Ishikawa (cell line): ENCODE measurements around the gene CLTC.

Experiments
- CEBPB ChIP-seq: IDR thresholded peaks from 2 replicates; pipeline ENCODE4 v1.6.1; 2012
- CREB1 ChIP-seq: IDR thresholded peaks from 2 replicates; pipeline ENCODE4 v1.6.1; 2012; ENCODE audit warnings: low read depth
- EGR1 ChIP-seq: IDR thresholded peaks from 2 replicates; pipeline ENCODE4 v1.6.1; 2012
- EP300 ChIP-seq: IDR thresholded peaks from 2 replicates; pipeline ENCODE4 v1.6.1; 2012; ENCODE audit warnings: borderline replicate concordance
- FOXM1 ChIP-seq: IDR thresholded peaks from 2 replicates; pipeline ENCODE4 v1.6.1; 2012; ENCODE audit warnings: low read depth, borderline replicate concordance
- NFIC ChIP-seq: IDR thresholded peaks from 2 replicates; pipeline ENCODE4 v1.6.1; 2012
- RAD21 ChIP-seq: IDR thresholded peaks from 2 replicates; pipeline ENCODE4 v1.6.1; 2012; ENCODE audit warnings: low read depth
- TAF1 ChIP-seq: IDR thresholded peaks from 2 replicates; pipeline ENCODE4 v1.6.1; 2012; ENCODE audit warnings: low read depth, mild to moderate bottlenecking
- TCF12 ChIP-seq: IDR thresholded peaks from 2 replicates; pipeline ENCODE4 v1.6.1; 2012; ENCODE audit warnings: low read depth
- TEAD4 ChIP-seq: IDR thresholded peaks from 2 replicates; pipeline ENCODE4 v1.6.1; 2012
- YY1 ChIP-seq: IDR thresholded peaks from 2 replicates; pipeline ENCODE4 v1.6.1; 2012; ENCODE audit warnings: low read depth
- ZBTB7A ChIP-seq: IDR thresholded peaks from 2 replicates; pipeline ENCODE4 v1.6.1; 2012; ENCODE audit warnings: low read depth
- TF ChIP-seq, protein P1 (sequence below): IDR thresholded peaks from 2 replicates; pipeline ENCODE4 v1.6.1; 2012; ENCODE audit warnings: low read depth, mild to moderate bottlenecking
- TF ChIP-seq, protein P2 (sequence below): IDR thresholded peaks from 2 replicates; pipeline ENCODE4 v1.6.1; 2012
- TF ChIP-seq, protein P3 (sequence below): IDR thresholded peaks from 2 replicates; pipeline ENCODE4 v1.6.1; 2012

The CLTC gene

DNA sequence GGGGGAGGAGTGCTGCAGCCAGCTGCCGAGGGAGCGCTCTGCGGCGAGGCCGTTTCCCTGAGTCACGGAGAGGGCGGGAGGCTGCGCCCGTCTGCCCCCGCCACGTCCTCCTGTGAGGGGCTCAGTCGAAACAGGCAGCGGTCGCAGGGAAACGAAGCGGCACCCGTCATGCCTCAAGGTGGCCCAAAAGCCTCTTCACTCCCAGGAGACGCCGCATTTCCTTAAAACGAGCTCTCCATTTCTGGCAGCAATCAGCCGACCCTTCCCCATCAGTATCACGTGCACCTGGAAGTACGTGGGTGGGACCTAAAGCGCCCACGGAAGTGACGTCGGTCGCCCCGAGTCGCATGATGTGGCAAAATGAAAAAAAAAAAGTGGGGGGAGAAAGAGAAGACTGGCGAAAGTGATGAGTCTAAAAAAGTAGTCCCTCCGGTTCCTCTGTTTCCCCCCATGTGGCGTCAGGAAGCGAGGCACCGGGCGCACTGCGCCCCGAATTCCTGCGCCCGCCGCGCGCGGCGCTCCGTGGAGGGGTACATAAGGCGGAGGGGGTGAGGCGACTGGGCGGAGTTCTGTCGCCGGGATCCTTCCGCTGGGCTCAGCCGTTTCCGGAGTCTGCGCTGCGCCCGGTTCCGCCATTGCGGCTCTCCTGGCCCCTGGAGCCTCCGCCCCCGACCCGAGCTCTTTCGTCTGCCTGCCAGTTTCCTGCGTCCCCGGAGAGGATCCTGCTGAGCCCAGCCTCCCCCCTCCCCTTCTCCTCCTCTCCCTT is at the start of gene CLTC:
CLTC (plus strand) TSS at position 598 of the 766 bp plus-strand sequence. CDS start 237 bp downstream, outside the sequence.
- TF ChIP-seq, protein P1, sequence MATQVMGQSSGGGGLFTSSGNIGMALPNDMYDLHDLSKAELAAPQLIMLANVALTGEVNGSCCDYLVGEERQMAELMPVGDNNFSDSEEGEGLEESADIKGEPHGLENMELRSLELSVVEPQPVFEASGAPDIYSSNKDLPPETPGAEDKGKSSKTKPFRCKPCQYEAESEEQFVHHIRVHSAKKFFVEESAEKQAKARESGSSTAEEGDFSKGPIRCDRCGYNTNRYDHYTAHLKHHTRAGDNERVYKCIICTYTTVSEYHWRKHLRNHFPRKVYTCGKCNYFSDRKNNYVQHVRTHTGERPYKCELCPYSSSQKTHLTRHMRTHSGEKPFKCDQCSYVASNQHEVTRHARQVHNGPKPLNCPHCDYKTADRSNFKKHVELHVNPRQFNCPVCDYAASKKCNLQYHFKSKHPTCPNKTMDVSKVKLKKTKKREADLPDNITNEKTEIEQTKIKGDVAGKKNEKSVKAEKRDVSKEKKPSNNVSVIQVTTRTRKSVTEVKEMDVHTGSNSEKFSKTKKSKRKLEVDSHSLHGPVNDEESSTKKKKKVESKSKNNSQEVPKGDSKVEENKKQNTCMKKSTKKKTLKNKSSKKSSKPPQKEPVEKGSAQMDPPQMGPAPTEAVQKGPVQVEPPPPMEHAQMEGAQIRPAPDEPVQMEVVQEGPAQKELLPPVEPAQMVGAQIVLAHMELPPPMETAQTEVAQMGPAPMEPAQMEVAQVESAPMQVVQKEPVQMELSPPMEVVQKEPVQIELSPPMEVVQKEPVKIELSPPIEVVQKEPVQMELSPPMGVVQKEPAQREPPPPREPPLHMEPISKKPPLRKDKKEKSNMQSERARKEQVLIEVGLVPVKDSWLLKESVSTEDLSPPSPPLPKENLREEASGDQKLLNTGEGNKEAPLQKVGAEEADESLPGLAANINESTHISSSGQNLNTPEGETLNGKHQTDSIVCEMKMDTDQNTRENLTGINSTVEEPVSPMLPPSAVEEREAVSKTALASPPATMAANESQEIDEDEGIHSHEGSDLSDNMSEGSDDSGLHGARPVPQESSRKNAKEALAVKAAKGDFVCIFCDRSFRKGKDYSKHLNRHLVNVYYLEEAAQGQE, result no peak
- TF ChIP-seq NFIC, result peak; percentile 30
- TF ChIP-seq, protein P2, sequence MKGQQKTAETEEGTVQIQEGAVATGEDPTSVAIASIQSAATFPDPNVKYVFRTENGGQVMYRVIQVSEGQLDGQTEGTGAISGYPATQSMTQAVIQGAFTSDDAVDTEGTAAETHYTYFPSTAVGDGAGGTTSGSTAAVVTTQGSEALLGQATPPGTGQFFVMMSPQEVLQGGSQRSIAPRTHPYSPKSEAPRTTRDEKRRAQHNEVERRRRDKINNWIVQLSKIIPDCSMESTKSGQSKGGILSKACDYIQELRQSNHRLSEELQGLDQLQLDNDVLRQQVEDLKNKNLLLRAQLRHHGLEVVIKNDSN, result peak; percentile 93
- peak; percentile 12; the same call in 1 of the 2 replicates for TF ChIP-seq CEBPB
- peak; percentile 87 for TF ChIP-seq CREB1
- TF ChIP-seq FOXM1, result peak; percentile 54; the same call in 1 of the 2 replicates
- peak; percentile 90 for TF ChIP-seq YY1
- peak; percentile 76 for TF ChIP-seq TEAD4
- TF ChIP-seq ZBTB7A, result peak; percentile 40; the same call in 1 of the 2 replicates
- TF ChIP-seq, protein P3, sequence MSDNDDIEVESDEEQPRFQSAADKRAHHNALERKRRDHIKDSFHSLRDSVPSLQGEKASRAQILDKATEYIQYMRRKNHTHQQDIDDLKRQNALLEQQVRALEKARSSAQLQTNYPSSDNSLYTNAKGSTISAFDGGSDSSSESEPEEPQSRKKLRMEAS, result peak; percentile 87
- no peak for TF ChIP-seq RAD21
- TF ChIP-seq EP300, result peak; percentile 42; the same call in 1 of the 2 replicates
- peak; percentile 48 for TF ChIP-seq EGR1
- peak; percentile 51 for TF ChIP-seq TCF12
- TF ChIP-seq TAF1, result peak; percentile 97

DNA sequence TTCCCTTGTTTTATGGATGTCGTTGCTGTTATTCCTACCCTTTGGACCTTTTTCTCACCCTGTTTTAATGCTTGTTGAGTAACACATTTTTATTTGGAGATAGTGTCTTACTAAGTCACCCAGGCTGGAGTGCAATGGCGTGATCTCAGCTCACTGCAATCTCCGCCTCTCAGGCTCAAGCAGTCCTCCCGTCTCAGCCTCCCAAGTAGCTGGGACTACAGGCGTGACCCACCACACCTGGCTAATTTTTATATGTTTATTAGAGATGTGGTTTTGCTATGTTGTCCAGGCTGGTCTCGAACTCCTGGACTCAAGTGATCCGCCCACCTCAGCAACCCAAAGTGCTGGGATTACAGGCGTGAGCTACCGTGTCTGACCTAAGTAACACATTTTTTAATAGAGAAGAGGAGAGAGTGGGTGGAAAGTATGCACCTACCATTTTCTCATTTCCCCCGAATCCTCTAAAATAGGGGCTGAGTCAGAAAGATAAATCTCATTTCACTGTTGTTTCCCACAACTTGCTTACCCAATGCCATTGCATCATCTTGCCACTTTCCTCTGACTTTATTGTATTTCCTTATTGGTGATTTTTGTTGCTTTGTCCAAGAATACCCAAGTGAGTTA is 47.3 kb upstream of the CLTC start:
- no peak for TF ChIP-seq ZBTB7A

DNA sequence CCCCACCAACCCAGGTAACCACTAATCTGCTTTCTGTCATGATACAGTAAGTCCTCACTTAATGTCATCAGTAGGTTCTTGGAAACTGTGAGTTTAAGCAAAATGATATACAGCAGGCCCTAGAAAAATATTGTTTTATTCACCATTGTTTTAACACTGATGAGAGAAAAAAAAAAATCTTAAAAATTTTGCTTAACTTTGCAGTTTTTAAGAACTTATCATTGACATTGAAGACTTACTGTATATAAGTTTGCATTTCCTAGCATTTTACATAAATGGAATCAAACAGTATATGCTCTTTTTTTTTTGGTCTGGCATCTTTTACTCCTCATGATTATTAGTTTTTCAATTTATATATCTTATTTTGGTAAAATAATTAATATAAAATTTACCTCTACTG is 19.5 kb upstream of the CLTC start:
- TF ChIP-seq TCF12, result no peak
- TF ChIP-seq, protein P2, result no peak
- TF ChIP-seq, protein P1, result no peak
- no peak for TF ChIP-seq CEBPB
- TF ChIP-seq RAD21, result no peak
- TF ChIP-seq, protein P3, result no peak
- no peak for TF ChIP-seq FOXM1
- no peak for TF ChIP-seq EP300
- no peak for TF ChIP-seq YY1
- TF ChIP-seq CREB1, result no peak
- no peak for TF ChIP-seq EGR1
- no peak for TF ChIP-seq NFIC

DNA sequence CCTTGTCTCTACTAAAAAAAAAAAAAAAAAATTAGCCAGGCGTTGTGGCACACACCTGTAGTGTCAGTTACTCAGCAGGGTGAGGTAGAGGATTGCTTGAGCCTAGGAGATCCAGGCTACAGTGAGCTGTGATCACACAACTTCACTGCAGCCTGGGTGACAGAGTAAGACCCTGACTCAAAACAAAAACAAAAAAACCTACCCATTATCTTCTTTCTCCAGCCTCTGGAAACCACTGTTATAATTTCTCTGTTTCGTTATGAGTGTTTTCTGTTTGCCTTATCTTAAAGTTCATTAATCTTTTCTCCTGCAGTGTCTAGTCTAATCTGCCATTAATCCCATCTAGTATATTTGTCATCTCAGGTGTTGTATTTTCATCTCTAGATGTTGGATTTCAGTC is 18.6 kb upstream of the CLTC start:
- no peak for TF ChIP-seq TEAD4

DNA sequence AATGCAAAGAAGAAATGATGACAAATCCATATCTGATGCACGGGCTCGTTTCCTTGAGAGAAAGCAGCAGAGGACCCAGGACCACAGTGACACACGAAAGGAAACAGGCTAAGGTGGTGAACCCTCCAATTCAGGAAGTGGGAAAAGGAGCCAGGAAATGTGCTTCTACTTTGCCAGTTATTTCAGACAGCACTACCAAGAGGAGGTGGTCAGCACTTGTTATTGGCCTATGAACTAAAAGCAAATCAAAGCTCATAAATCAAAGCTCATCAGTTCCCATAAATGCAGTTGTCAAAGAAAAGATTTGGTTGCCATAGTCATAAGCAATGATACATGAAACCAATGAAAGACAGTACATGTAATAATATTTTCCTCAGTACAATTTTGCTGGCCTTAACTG is 12.6 kb upstream of the CLTC start:
- TF ChIP-seq YY1 (no peak), CREB1 (no peak), EP300 (no peak), RAD21 (no peak), NFIC (no peak), TAF1 (no peak)
- TF ChIP-seq, protein P2, result no peak
- TF ChIP-seq, protein P1, result no peak
